Measurements from ENCODE around the gene NSG1. TPM values are rescaled to one million over a fixed set of nuclear protein-coding genes. Genes with fewer than 3 reads are reported as not detected.

NSG1 gene
- polyA plus RNA-seq, 1 experiment, result 10.4 TPM

- no peak overlapping the region for H3K27ac ChIP-seq (ENCODE audit: low read depth, low read length)
- H3K4me3 ChIP-seq (ENCODE audit: low read depth, low read length), result no peak overlapping the region
- DNase-seq (ENCODE audit: low read depth, low spot score), result peak; percentile 49
- POLR2A ChIA-PET, result interaction anchor here (0.6 to 1.1 kb wide), 4 partner anchors 9 to 183 kb away, joined by 3 to 6 read pairs (median 4); partner anchors contain the start of gene TMEM128
- CTCF ChIA-PET, result interaction anchor here (0.7 to 2.9 kb wide), 22 partner anchors 9 to 449 kb away, joined by 3 to 24 read pairs (median 4); no protein-coding TSS in a partner anchor
- no peaks in the 10 kb centered on the region for H3K9me3 ChIP-seq (ENCODE audit: control insufficient read depth, insufficient read depth, low read length)
- H3K27me3 ChIP-seq (ENCODE audit: control insufficient read depth, insufficient read depth, low read length), result no peaks in the 10 kb centered on the region
- TF ChIP-seq, protein P1, sequence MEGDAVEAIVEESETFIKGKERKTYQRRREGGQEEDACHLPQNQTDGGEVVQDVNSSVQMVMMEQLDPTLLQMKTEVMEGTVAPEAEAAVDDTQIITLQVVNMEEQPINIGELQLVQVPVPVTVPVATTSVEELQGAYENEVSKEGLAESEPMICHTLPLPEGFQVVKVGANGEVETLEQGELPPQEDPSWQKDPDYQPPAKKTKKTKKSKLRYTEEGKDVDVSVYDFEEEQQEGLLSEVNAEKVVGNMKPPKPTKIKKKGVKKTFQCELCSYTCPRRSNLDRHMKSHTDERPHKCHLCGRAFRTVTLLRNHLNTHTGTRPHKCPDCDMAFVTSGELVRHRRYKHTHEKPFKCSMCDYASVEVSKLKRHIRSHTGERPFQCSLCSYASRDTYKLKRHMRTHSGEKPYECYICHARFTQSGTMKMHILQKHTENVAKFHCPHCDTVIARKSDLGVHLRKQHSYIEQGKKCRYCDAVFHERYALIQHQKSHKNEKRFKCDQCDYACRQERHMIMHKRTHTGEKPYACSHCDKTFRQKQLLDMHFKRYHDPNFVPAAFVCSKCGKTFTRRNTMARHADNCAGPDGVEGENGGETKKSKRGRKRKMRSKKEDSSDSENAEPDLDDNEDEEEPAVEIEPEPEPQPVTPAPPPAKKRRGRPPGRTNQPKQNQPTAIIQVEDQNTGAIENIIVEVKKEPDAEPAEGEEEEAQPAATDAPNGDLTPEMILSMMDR (IDR thresholded peaks at IDR 0.05; ENCODE audit: low read depth, low read length), result peak; percentile 82
Measured at GRCh38 chr4:4430492-4431195, 43.7 kb downstream of the NSG1 start.

- Histone ChIP-seq H3K4me3 (ENCODE audit: low read depth, low read length) (no peak overlapping the region), H3K9me3 (ENCODE audit: control insufficient read depth, insufficient read depth, low read length) (no peaks in the 10 kb centered on the region), H3K27ac (ENCODE audit: low read depth, low read length) (no peak overlapping the region), H3K27me3 (ENCODE audit: control insufficient read depth, insufficient read depth, low read length) (no peaks in the 10 kb centered on the region)
- ChIA-PET POLR2A (no interaction called here), CTCF (interaction anchor here (1.0 to 2.9 kb wide), 7 partner anchors 8 to 173 kb away, joined by 3 to 24 read pairs (median 13); no protein-coding TSS in a partner anchor)
- DNase-seq (ENCODE audit: low read depth, low spot score), result no peak
- TF ChIP-seq, protein P1 (IDR thresholded peaks at IDR 0.05; ENCODE audit: low read depth, low read length), result no peak
Measured at GRCh38 chr4:4432341-4433125, 45.6 kb downstream of the NSG1 start.

- ChIA-PET POLR2A (no interaction called here), CTCF (interaction anchor here (0.7 to 0.9 kb wide), 2 partner anchors 18 to 43 kb away, joined by 3 to 5 read pairs; no protein-coding TSS in a partner anchor)
- no peak overlapping the region for H3K27ac ChIP-seq (ENCODE audit: low read depth, low read length)
- H3K4me3 ChIP-seq (ENCODE audit: low read depth, low read length), result no peak overlapping the region
- H3K27me3 ChIP-seq (ENCODE audit: control insufficient read depth, insufficient read depth, low read length), result no peaks in the 10 kb centered on the region
- no peak for DNase-seq (ENCODE audit: low read depth, low spot score)
- TF ChIP-seq, protein P1 (IDR thresholded peaks at IDR 0.05; ENCODE audit: low read depth, low read length), result no peak
- H3K9me3 ChIP-seq (ENCODE audit: control insufficient read depth, insufficient read depth, low read length), result no peaks in the 10 kb centered on the region; the same call in 1 of the 2 replicates
Measured at GRCh38 chr4:4433941-4434340, 47.0 kb downstream of the NSG1 start.

DNA sequence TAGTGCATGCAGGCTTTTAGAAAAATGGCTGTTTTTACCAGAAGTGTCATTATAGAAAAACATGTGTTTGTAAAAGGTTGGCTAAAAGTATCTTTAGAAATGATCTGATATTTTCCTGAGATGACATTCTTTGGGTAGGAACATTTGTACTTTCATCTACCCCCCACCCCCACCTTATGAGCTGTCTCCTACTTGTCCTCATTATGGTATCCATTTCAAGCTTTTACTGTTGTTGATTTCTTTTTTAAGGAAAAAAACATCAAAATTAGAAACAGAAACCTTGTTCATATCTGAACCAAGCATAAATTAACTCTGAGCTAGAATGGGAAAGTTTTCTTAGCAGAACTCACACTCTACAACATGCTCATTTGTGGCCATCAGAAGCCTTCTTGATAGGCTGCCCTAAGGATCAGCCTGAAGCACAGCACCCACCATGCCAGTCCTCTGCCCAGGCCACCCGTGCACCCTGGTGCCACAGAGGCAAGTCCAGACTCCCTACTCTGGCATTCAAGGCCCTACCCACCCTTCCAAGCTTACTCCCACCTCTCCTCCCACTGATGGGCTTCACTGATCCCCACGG lies 49.4 kb downstream of the NSG1 start:
- H3K9me3 ChIP-seq (ENCODE audit: control insufficient read depth, insufficient read depth, low read length), result no peaks in the 10 kb centered on the region; the same call in 1 of the 2 replicates
- H3K27ac ChIP-seq (ENCODE audit: low read depth, low read length), result no peak overlapping the region
- no peak for DNase-seq (ENCODE audit: low read depth, low spot score)
- ChIA-PET POLR2A (no interaction called here), CTCF (interaction anchor here (0.6 to 1.1 kb wide), 5 partner anchors 16 to 450 kb away, joined by 3 to 14 read pairs (median 4); no protein-coding TSS in a partner anchor)
- no peaks in the 10 kb centered on the region for H3K27me3 ChIP-seq (ENCODE audit: control insufficient read depth, insufficient read depth, low read length)
- TF ChIP-seq, protein P1 (IDR thresholded peaks at IDR 0.05; ENCODE audit: low read depth, low read length), result no peak
- H3K4me3 ChIP-seq (ENCODE audit: low read depth, low read length), result no peak overlapping the region
